ENCODE data around the gene PEX12. TPM values are rescaled to one million over a fixed set of nuclear protein-coding genes. Genes with fewer than 3 reads are reported as not detected.
"Not testable (repeated sequence)": the region's sequence is repeated elsewhere in the genome, so short reads cannot be mapped to it uniquely, and the experiment has no call there.

Gene PEX12

GRCh38 chr17:35529866-35530265, 48.5 kb downstream of the PEX12 start:
- no peaks in the 10 kb centered on the region for H3K4me1 ChIP-seq (ENCODE audit: control insufficient read depth, insufficient read depth, low read depth, low read length)
- H3K23ac ChIP-seq (ENCODE audit: low read length in 2 of 2) = no peak overlapping the region
- no peak overlapping the region for H2BK120ac ChIP-seq (ENCODE audit: low read depth, low read length)
- no peaks in the 10 kb centered on the region for H3K27me3 ChIP-seq (ENCODE audit: control insufficient read depth in 1 of 2, insufficient read depth in 1 of 2, low read length in 2 of 2)
- H4K91ac ChIP-seq (ENCODE audit: low read length) = no peak overlapping the region
- H3K4me3 ChIP-seq (ENCODE audit: insufficient read depth in 1 of 2, low read depth in 1 of 2, low read length in 2 of 2) = no peak overlapping the region
- H2BK15ac ChIP-seq (ENCODE audit: low read depth, poor library complexity, severe bottlenecking) = no peak overlapping the region
- H2BK12ac ChIP-seq (ENCODE audit: low read length in 2 of 2) = no peak overlapping the region
- no peak overlapping the region for H3K4me2 ChIP-seq (ENCODE audit: low read length, poor library complexity, severe bottlenecking)
- no peaks in the 10 kb centered on the region for H3K36me3 ChIP-seq (ENCODE audit: control insufficient read depth in 1 of 2, insufficient read depth in 2 of 2, low read depth in 1 of 2, low read length in 2 of 2)
- WGBS = 78% methylated on average over 8 of the region's 8 CpGs
- H3K9ac ChIP-seq (ENCODE audit: low read length) = no peak overlapping the region
- H3K18ac ChIP-seq (ENCODE audit: low read depth in 1 of 2, low read length in 2 of 2) = no peak overlapping the region
- H3K14ac ChIP-seq (ENCODE audit: low read length in 2 of 2) = no peak overlapping the region
- H4K8ac ChIP-seq (ENCODE audit: low read length) = no peak overlapping the region
- no peak overlapping the region for H2AFZ ChIP-seq (ENCODE audit: low read depth, low read length)
- no peak for DNase-seq
- H3K27ac ChIP-seq (ENCODE audit: low read length, poor library complexity, severe bottlenecking) = no peak overlapping the region
- no peaks in the 10 kb centered on the region for H3K9me3 ChIP-seq (ENCODE audit: control insufficient read depth, low read length)
- no peak overlapping the region for H3K4ac ChIP-seq (ENCODE audit: low read depth in 1 of 2, low read length in 2 of 2)
- H3K79me1 ChIP-seq (replicated peaks; ENCODE audit: low read length, poor library complexity, severe bottlenecking) = no peaks in the 10 kb centered on the region
- no peak overlapping the region for H2AK5ac ChIP-seq (ENCODE audit: low read length, severe bottlenecking)
- H2BK5ac ChIP-seq (ENCODE audit: low read depth, low read length, poor library complexity, severe bottlenecking) = no peak overlapping the region

GRCh38 chr17:35529326-35529725, 49.0 kb downstream of the PEX12 start:
- H2BK120ac ChIP-seq (ENCODE audit: low read depth, low read length); H3K27ac ChIP-seq (ENCODE audit: low read length, poor library complexity, severe bottlenecking); H4K8ac ChIP-seq (ENCODE audit: low read length); H3K79me1 ChIP-seq (replicated peaks; ENCODE audit: low read length, poor library complexity, severe bottlenecking); H2BK15ac ChIP-seq (ENCODE audit: low read depth, poor library complexity, severe bottlenecking); H3K4me2 ChIP-seq (ENCODE audit: low read length, poor library complexity, severe bottlenecking); H2BK12ac ChIP-seq (ENCODE audit: low read length in 2 of 2); H3K4ac ChIP-seq (ENCODE audit: low read depth in 1 of 2, low read length in 2 of 2); H3K23ac ChIP-seq (ENCODE audit: low read length in 2 of 2); H3K36me3 ChIP-seq (ENCODE audit: control insufficient read depth in 1 of 2, insufficient read depth in 2 of 2, low read depth in 1 of 2, low read length in 2 of 2); H3K4me3 ChIP-seq (ENCODE audit: insufficient read depth in 1 of 2, low read depth in 1 of 2, low read length in 2 of 2); H2AFZ ChIP-seq (ENCODE audit: low read depth, low read length); H3K9me3 ChIP-seq (ENCODE audit: control insufficient read depth, low read length); H3K4me1 ChIP-seq (ENCODE audit: control insufficient read depth, insufficient read depth, low read depth, low read length); DNase-seq; H2AK5ac ChIP-seq (ENCODE audit: low read length, severe bottlenecking); H2BK5ac ChIP-seq (ENCODE audit: low read depth, low read length, poor library complexity, severe bottlenecking); H4K91ac ChIP-seq (ENCODE audit: low read length); H3K27me3 ChIP-seq (ENCODE audit: control insufficient read depth in 1 of 2, insufficient read depth in 1 of 2, low read length in 2 of 2); H3K14ac ChIP-seq (ENCODE audit: low read length in 2 of 2); H3K18ac ChIP-seq (ENCODE audit: low read depth in 1 of 2, low read length in 2 of 2); H3K9ac ChIP-seq (ENCODE audit: low read length): not testable (repeated sequence)
- 88% methylated on average over 1 of the region's 1 CpG for WGBS

Small RNAs within 50 kb of the gene (small RNA-seq; reads per million reads assigned to genes)
- gene AC004134.1 (ENCODE audit: low read depth) (not detected), gene AC015911.1 (ENCODE audit: low read depth) (not detected), gene SNORD7 (ENCODE audit: low read depth) (24.4 reads per million, percentile 88 among the genes with 10 or more reads in this experiment)

All from mesenchymal stem cell (in vitro differentiated cells and primary cell).